Measurements from ENCODE around the gene GOLGA5. TPM values are rescaled to one million over a fixed set of nuclear protein-coding genes. Genes with fewer than 3 reads are reported as not detected.
"Not testable (repeated sequence)": the region's sequence is repeated elsewhere in the genome, so short reads cannot be mapped to it uniquely, and the experiment has no call there.

The GOLGA5 gene
- total and polyA plus RNA-seq, 9 donors: 27.2 to 40.3 (median 32.2) TPM

- no peaks in the 10 kb centered on the region for H3K9me3 ChIP-seq (replicated peaks; ENCODE audit: control insufficient read depth, low read depth, low read length)
These were observed 38.6 kb upstream of the GOLGA5 start for GRCh38 chr14:92755495-92755894.

GRCh38 chr14:92756446-92756845 lies 37.7 kb upstream of the GOLGA5 start:
- 86% methylated on average over 2 of the region's 4 CpGs for WGBS (ENCODE audit: insufficient coverage)
- Histone ChIP-seq H3K9me3 (replicated peaks; ENCODE audit: control insufficient read depth, low read depth, low read length) (no peaks in the 10 kb centered on the region), H3K27ac (ENCODE audit: low read length) (no peak overlapping the region), H3K4me1 (ENCODE audit: control insufficient read depth, insufficient read depth, low read length) (peaks cover 4% of the 10 kb centered on the region), H3K4me3 (ENCODE audit: low read length) (no peak overlapping the region), H3K27me3 (ENCODE audit: control insufficient read depth, insufficient read depth, low read length) (no peaks in the 10 kb centered on the region), H3K36me3 (ENCODE audit: control insufficient read depth, insufficient read depth, low read length) (no peaks in the 10 kb centered on the region)
- no peak for DNase-seq

More at GRCh38 chr14:92755495-92755894, 38.6 kb upstream of the GOLGA5 start:
- DNase-seq: peak; percentile 21
- no peak overlapping the region for H3K4me3 ChIP-seq (ENCODE audit: low read length)
- H3K4me1 ChIP-seq (ENCODE audit: control insufficient read depth, insufficient read depth, low read length): peaks cover 4% of the 10 kb centered on the region
- no peaks in the 10 kb centered on the region for H3K36me3 ChIP-seq (ENCODE audit: control insufficient read depth, insufficient read depth, low read length)
- H3K27ac ChIP-seq (ENCODE audit: low read length): no peak overlapping the region
- no peaks in the 10 kb centered on the region for H3K27me3 ChIP-seq (ENCODE audit: control insufficient read depth, insufficient read depth, low read length)
- WGBS (ENCODE audit: insufficient coverage): 49% methylated on average over 3 of the region's 3 CpGs

- H3K4me3 ChIP-seq (ENCODE audit: low read length): no peak overlapping the region
- no CpG with 5 or more reads among the region's 4 CpGs for WGBS (ENCODE audit: insufficient coverage)
- H3K4me1 ChIP-seq (ENCODE audit: control insufficient read depth, insufficient read depth, low read length): no peaks in the 10 kb centered on the region
- no peaks in the 10 kb centered on the region for H3K9me3 ChIP-seq (replicated peaks; ENCODE audit: control insufficient read depth, low read depth, low read length)
- H3K36me3 ChIP-seq (ENCODE audit: control insufficient read depth, insufficient read depth, low read length): no peaks in the 10 kb centered on the region
- H3K27me3 ChIP-seq (ENCODE audit: control insufficient read depth, insufficient read depth, low read length): no peaks in the 10 kb centered on the region
- H3K27ac ChIP-seq (ENCODE audit: low read length): no peak overlapping the region
- DNase-seq: peak; percentile 37
These were observed 34.8 kb upstream of the GOLGA5 start for GRCh38 chr14:92759300-92759678.

- no peaks in the 10 kb centered on the region for H3K9me3 ChIP-seq (replicated peaks; ENCODE audit: control insufficient read depth, low read depth, low read length)
- no peak overlapping the region for H3K4me3 ChIP-seq (ENCODE audit: low read length)
- H3K27ac ChIP-seq (ENCODE audit: low read length): no peak overlapping the region
- no peaks in the 10 kb centered on the region for H3K4me1 ChIP-seq (ENCODE audit: control insufficient read depth, insufficient read depth, low read length)
- no peaks in the 10 kb centered on the region for H3K36me3 ChIP-seq (ENCODE audit: control insufficient read depth, insufficient read depth, low read length)
- 87% methylated on average over 12 of the region's 12 CpGs for WGBS (ENCODE audit: insufficient coverage)
- no peak for DNase-seq
- H3K27me3 ChIP-seq (ENCODE audit: control insufficient read depth, insufficient read depth, low read length): no peaks in the 10 kb centered on the region
These were observed 34.2 kb upstream of the GOLGA5 start for GRCh38 chr14:92759679-92760523.

- H3K27me3 ChIP-seq (ENCODE audit: control insufficient read depth, insufficient read depth, low read length): no peaks in the 10 kb centered on the region
- H3K27ac ChIP-seq (ENCODE audit: low read length): no peak overlapping the region
- 89% methylated on average over 7 of the region's 7 CpGs for WGBS (ENCODE audit: insufficient coverage)
These were observed 33.6 kb upstream of the GOLGA5 start for GRCh38 chr14:92760524-92760805.

GRCh38 chr14:92763666-92764631 lies 30.2 kb upstream of the GOLGA5 start:
- H3K27me3 ChIP-seq (ENCODE audit: control insufficient read depth, insufficient read depth, low read length); H3K27ac ChIP-seq (ENCODE audit: low read length); H3K36me3 ChIP-seq (ENCODE audit: control insufficient read depth, insufficient read depth, low read length); H3K4me1 ChIP-seq (ENCODE audit: control insufficient read depth, insufficient read depth, low read length); DNase-seq; H3K4me3 ChIP-seq (ENCODE audit: low read length); H3K9me3 ChIP-seq (replicated peaks; ENCODE audit: control insufficient read depth, low read depth, low read length): not testable (repeated sequence)
- no CpG with 5 or more reads among the region's 5 CpGs for WGBS (ENCODE audit: insufficient coverage)

More at GRCh38 chr14:92760524-92760805, 33.6 kb upstream of the GOLGA5 start:
- Histone ChIP-seq H3K36me3 (ENCODE audit: control insufficient read depth, insufficient read depth, low read length) (no peaks in the 10 kb centered on the region), H3K9me3 (replicated peaks; ENCODE audit: control insufficient read depth, low read depth, low read length) (no peaks in the 10 kb centered on the region), H3K4me3 (ENCODE audit: low read length) (no peak overlapping the region), H3K4me1 (ENCODE audit: control insufficient read depth, insufficient read depth, low read length) (no peaks in the 10 kb centered on the region)
- no peak for DNase-seq

- H3K9me3 ChIP-seq (replicated peaks; ENCODE audit: control insufficient read depth, low read depth, low read length); H3K4me3 ChIP-seq (ENCODE audit: low read length); H3K27me3 ChIP-seq (ENCODE audit: control insufficient read depth, insufficient read depth, low read length); H3K4me1 ChIP-seq (ENCODE audit: control insufficient read depth, insufficient read depth, low read length); H3K36me3 ChIP-seq (ENCODE audit: control insufficient read depth, insufficient read depth, low read length): not testable (repeated sequence)
- no CpG with 5 or more reads among the region's 1 CpG for WGBS (ENCODE audit: insufficient coverage)
- peak overlapping the region; percentile 40 for H3K27ac ChIP-seq (ENCODE audit: low read length)
- peak; percentile 72 for DNase-seq
These were observed 25.9 kb upstream of the GOLGA5 start for GRCh38 chr14:92768236-92768635.

GRCh38 chr14:92768795-92769194 lies 25.3 kb upstream of the GOLGA5 start:
- Histone ChIP-seq H3K36me3 (ENCODE audit: control insufficient read depth, insufficient read depth, low read length) (no peaks in the 10 kb centered on the region), H3K9me3 (replicated peaks; ENCODE audit: control insufficient read depth, low read depth, low read length) (no peaks in the 10 kb centered on the region), H3K27me3 (ENCODE audit: control insufficient read depth, insufficient read depth, low read length) (no peaks in the 10 kb centered on the region), H3K27ac (ENCODE audit: low read length) (peak overlapping the region; percentile 40), H3K4me3 (ENCODE audit: low read length) (no peak overlapping the region), H3K4me1 (ENCODE audit: control insufficient read depth, insufficient read depth, low read length) (no peaks in the 10 kb centered on the region)
- WGBS (ENCODE audit: insufficient coverage): 100% methylated on average over 2 of the region's 5 CpGs
- no peak for DNase-seq

- no peaks in the 10 kb centered on the region for H3K36me3 ChIP-seq (ENCODE audit: control insufficient read depth, insufficient read depth, low read length)
- DNase-seq: peak; percentile 49
- H3K27ac ChIP-seq (ENCODE audit: low read length): peak overlapping the region; percentile 35
- no peaks in the 10 kb centered on the region for H3K9me3 ChIP-seq (replicated peaks; ENCODE audit: control insufficient read depth, low read depth, low read length)
- no CpG with 5 or more reads among the region's 2 CpGs for WGBS (ENCODE audit: insufficient coverage)
- no peak overlapping the region for H3K4me3 ChIP-seq (ENCODE audit: low read length)
- no peaks in the 10 kb centered on the region for H3K4me1 ChIP-seq (ENCODE audit: control insufficient read depth, insufficient read depth, low read length)
- no peaks in the 10 kb centered on the region for H3K27me3 ChIP-seq (ENCODE audit: control insufficient read depth, insufficient read depth, low read length)
These were observed 23.6 kb upstream of the GOLGA5 start for GRCh38 chr14:92770484-92770883.

- WGBS (ENCODE audit: insufficient coverage): no CpG with 5 or more reads among the region's 8 CpGs
- no peaks in the 10 kb centered on the region for H3K9me3 ChIP-seq (replicated peaks; ENCODE audit: control insufficient read depth, low read depth, low read length)
- peak overlapping the region; percentile 42 for H3K27ac ChIP-seq (ENCODE audit: low read length)
- DNase-seq: peak; percentile 29
- no peaks in the 10 kb centered on the region for H3K4me1 ChIP-seq (ENCODE audit: control insufficient read depth, insufficient read depth, low read length)
- H3K4me3 ChIP-seq (ENCODE audit: low read length): no peak overlapping the region
- peaks cover 3% of the 10 kb centered on the region for H3K27me3 ChIP-seq (ENCODE audit: control insufficient read depth, insufficient read depth, low read length)
- no peaks in the 10 kb centered on the region for H3K36me3 ChIP-seq (ENCODE audit: control insufficient read depth, insufficient read depth, low read length)
These were observed 19.5 kb upstream of the GOLGA5 start for GRCh38 chr14:92774572-92774971.
